H1 (cell line): ENCODE results near the gene TEX10. TPM values are rescaled to one million over a fixed set of nuclear protein-coding genes. Genes with fewer than 3 reads are reported as not detected.

ENCODE experiments used
- CTCF ChIA-PET: fragments of 300-600 bp; sonication (Branson Sonifier 250); formaldehyde crosslinking; loops from one replicate; lab custom pipeline; 2021; ENCODE audit not compliant: partially characterized antibody; lab: Charles Lee
- POLR2A ChIA-PET: fragments of 300-600 bp; sonication (Branson Sonifier 250); formaldehyde crosslinking; loops from one replicate; lab custom pipeline; 2021; ENCODE audit warnings: inconsistent platforms; ENCODE audit not compliant: partially characterized antibody; lab: Charles Lee
- DNase-seq, 2 experiments: peaks; one replicate each; pipeline versions ENCODE4 v3.0.0 to v3.0.0-alpha.2; 2010 to 2022; ENCODE audit warnings: low spot score in 2 of 2, low read depth in 1 of 2, mixed read lengths in 1 of 2
- FAIRE-seq: peaks from 2 replicates; lab custom pipeline; 2011; peaks lifted over from hg19 to GRCh38; lab: Jason Lieb, UNC
- H2AFZ ChIP-seq: 2 replicates; pipeline ENCODE4 v1.8.1; 2012; ENCODE audit warnings: low read length, inconsistent platforms
- H2AK5ac ChIP-seq: 2 replicates; pipeline ENCODE4 v1.6.1; 2013; ENCODE audit warnings: low read depth, low read length
- H2BK120ac ChIP-seq: replicated peaks from 2 replicates; pipeline ENCODE3; 2013; ENCODE audit warnings: low read depth, low read length, inconsistent platforms
- H2BK12ac ChIP-seq: 2 replicates; pipeline ENCODE4 v1.6.1; 2013; ENCODE audit warnings: low read depth, low read length
- H2BK15ac ChIP-seq: 2 replicates; pipeline ENCODE4 v1.6.1; 2013; ENCODE audit warnings: low read length
- H2BK20ac ChIP-seq: 2 replicates; pipeline ENCODE4 v1.6.1; 2013; ENCODE audit warnings: low read length
- H2BK5ac ChIP-seq: 2 replicates; pipeline ENCODE4 v1.6.1; 2013; ENCODE audit warnings: low read depth, low read length
- H3K14ac ChIP-seq: 2 replicates; pipeline ENCODE4 v1.6.1; 2013; ENCODE audit warnings: inconsistent platforms; ENCODE audit not compliant: insufficient read length
- H3K18ac ChIP-seq: 2 replicates; pipeline ENCODE4 v1.6.1; 2013; ENCODE audit warnings: low read length; ENCODE audit errors: extremely low read depth
- H3K23ac ChIP-seq: 2 replicates; pipeline ENCODE4 v1.6.1; 2013; ENCODE audit warnings: inconsistent platforms; ENCODE audit not compliant: insufficient read length
- H3K23me2 ChIP-seq: 2 replicates; pipeline ENCODE4 v1.6.1; 2013; ENCODE audit warnings: low read depth, low read length
- H3K27ac ChIP-seq: 2 replicates; pipeline ENCODE4 v1.6.1; 2011; ENCODE audit warnings: low read depth, low read length, inconsistent platforms
- H3K27me3 ChIP-seq, 4 experiments: replicated peaks in 1 of 4; 1 replicate in 1 of 4; 2 replicates in 3 of 4; pipeline versions ENCODE4 v1.6.1 to v1.8.1; 2011 to 2013; ENCODE audit warnings: low read length in 3 of 4, mild to moderate bottlenecking in 3 of 4, inconsistent platforms in 2 of 4, mixed read lengths in 2 of 4, moderate library complexity in 1 of 4; ENCODE audit not compliant: control insufficient read depth in 3 of 4, insufficient read depth in 3 of 4; ENCODE audit errors: extremely low read depth in 1 of 4
- H3K36me3 ChIP-seq, 4 experiments: 2 replicates each; pipeline versions ENCODE4 v1.6.1 to v1.8.1; 2011 to 2013; ENCODE audit warnings: mild to moderate bottlenecking in 4 of 4, low read length in 3 of 4, moderate library complexity in 2 of 4, control low read depth in 1 of 4, inconsistent platforms in 1 of 4; ENCODE audit not compliant: insufficient read depth in 4 of 4, control insufficient read depth in 2 of 4
- H3K4ac ChIP-seq: replicated peaks from 2 replicates; pipeline ENCODE3; 2013; ENCODE audit warnings: low read length, low read depth, mixed read lengths, inconsistent platforms; ENCODE audit not compliant: insufficient read length
- H3K4me1 ChIP-seq, 4 experiments: replicated peaks in 1 of 4; 1 replicate in 1 of 4; 2 replicates in 3 of 4; pipeline versions ENCODE4 v1.6.1 to v1.8.1; 2011 to 2013; ENCODE audit warnings: low read length in 3 of 4, inconsistent platforms in 2 of 4, mixed read lengths in 1 of 4; ENCODE audit not compliant: insufficient read depth in 4 of 4, control insufficient read depth in 3 of 4
- H3K4me2 ChIP-seq, 2 experiments: 2 replicates each; pipeline versions ENCODE4 v1.6.1 to v1.8.1; 2011 to 2013; ENCODE audit warnings: low read depth in 2 of 2, low read length in 2 of 2, control low read depth in 1 of 2, inconsistent platforms in 1 of 2, mild to moderate bottlenecking in 1 of 2; ENCODE audit not compliant: insufficient read depth in 1 of 2
- H3K4me3 ChIP-seq, 4 experiments: fragments of 200-600, 300-600 bp in 1 of 4; sonication (generic), shearing (Covaris generic), sonication (Bioruptor Twin) in 1 of 4; 2 replicates each; pipeline versions ENCODE4 v1.5.1 to v1.8.1; 2011 to 2016; ENCODE audit warnings: low read length in 4 of 4, low read depth in 3 of 4, control low read depth in 2 of 4, inconsistent platforms in 2 of 4, mild to moderate bottlenecking in 2 of 4, mixed read lengths in 1 of 4, moderate library complexity in 1 of 4; ENCODE audit not compliant: insufficient read depth in 2 of 4; ENCODE audit errors: extremely low read depth in 1 of 4
- H3K56ac ChIP-seq: replicated peaks from 2 replicates; pipeline ENCODE3; 2013; ENCODE audit warnings: low read depth, mild to moderate bottlenecking, mixed read lengths, low read length, inconsistent platforms; ENCODE audit not compliant: insufficient read length
- H3K79me1 ChIP-seq: 2 replicates; pipeline ENCODE4 v1.6.1; 2013; ENCODE audit warnings: low read depth, low read length, control low read depth
- H3K79me2 ChIP-seq, 2 experiments: 2 replicates each; pipeline versions ENCODE4 v1.6.1 to v1.8.1; 2012 to 2013; ENCODE audit warnings: low read length in 2 of 2, mild to moderate bottlenecking in 2 of 2, inconsistent platforms in 1 of 2; ENCODE audit not compliant: insufficient read depth in 2 of 2, control insufficient read depth in 1 of 2
- H3K9ac ChIP-seq, 4 experiments: replicated peaks in 1 of 4; 1 replicate in 1 of 4; 2 replicates in 3 of 4; pipeline versions ENCODE4 v1.6.1 to v1.8.1; 2011 to 2013; ENCODE audit warnings: low read depth in 3 of 4, low read length in 3 of 4, control low read depth in 2 of 4, mild to moderate bottlenecking in 2 of 4, moderate library complexity in 2 of 4, inconsistent platforms in 1 of 4; ENCODE audit errors: extremely low read depth in 1 of 4
- H3K9me3 ChIP-seq, 2 experiments: 2 replicates each; pipeline versions ENCODE4 v1.6.1 to v1.8.1; 2012 to 2013; ENCODE audit warnings: mild to moderate bottlenecking in 2 of 2, moderate library complexity in 2 of 2, control low read depth in 1 of 2, inconsistent platforms in 1 of 2, low read depth in 1 of 2, low read length in 1 of 2, mixed read lengths in 1 of 2; ENCODE audit not compliant: insufficient read depth in 2 of 2
- H4K20me1 ChIP-seq, 2 experiments: replicated peaks in 1 of 2; 2 replicates each; pipeline versions ENCODE3 to v1.8.1; 2011 to 2013; ENCODE audit warnings: inconsistent platforms in 2 of 2, low read length in 2 of 2, mild to moderate bottlenecking in 1 of 2; ENCODE audit not compliant: insufficient read depth in 2 of 2, control insufficient read depth in 1 of 2
- H4K5ac ChIP-seq: 2 replicates; pipeline ENCODE4 v1.6.1; 2013; ENCODE audit warnings: low read length, low read depth, mixed read lengths, inconsistent platforms; ENCODE audit not compliant: insufficient read length
- H4K8ac ChIP-seq: 2 replicates; pipeline ENCODE4 v1.8.0; 2013; ENCODE audit warnings: mild to moderate bottlenecking, moderate library complexity, low read length, inconsistent platforms; ENCODE audit not compliant: insufficient read depth; ENCODE audit errors: extremely low read depth
- H4K91ac ChIP-seq: replicated peaks from 2 replicates; pipeline ENCODE3; 2013; ENCODE audit warnings: low read length, mixed read lengths, inconsistent platforms; ENCODE audit not compliant: insufficient read length
- CHD2 ChIP-seq: IDR thresholded peaks from 2 replicates; pipeline ENCODE4 v1.6.1; 2012; ENCODE audit warnings: low read length, improper control_type of control experiment
- CREB1 ChIP-seq: IDR thresholded peaks from 2 replicates; pipeline ENCODE4 v1.6.1; 2012; ENCODE audit warnings: inconsistent platforms
- RAD21 ChIP-seq, 2 experiments: IDR thresholded peaks in 1 of 2; conservative IDR thresholded peaks in 1 of 2; 2 replicates each; pipeline ENCODE4 v1.6.1; 2011; ENCODE audit warnings: low read depth in 2 of 2, low read length in 2 of 2, improper control_type of control experiment in 1 of 2, inconsistent platforms in 1 of 2, mild to moderate bottlenecking in 1 of 2, moderate library complexity in 1 of 2
- WGBS, 2 experiments: shearing (Covaris generic) in 1 of 2; methylation state at CpG; one replicate each; pipeline versions ENCODE4 v1.1.6 to v1.1.7; 2013 to 2015; ENCODE audit warnings: low lambda C conversion rate in 2 of 2, mixed read lengths in 2 of 2, inconsistent platforms in 1 of 2, low coverage in 1 of 2, missing lambda C conversion rate in 1 of 2; ENCODE audit not compliant: insufficient replicate concordance in 2 of 2, insufficient coverage in 1 of 2, insufficient read length in 1 of 2; ENCODE audit errors: extremely low coverage in 1 of 2, missing lambda C conversion rate in 1 of 2; 5-methylcytosine and 5-hydroxymethylcytosine counted together
- polyA plus RNA-seq, 7 experiments: library from polyadenylated mRNA; depleted of rRNA in 3 of 7; stranded (reverse) in 5 of 7; unstranded in 2 of 7; fragments of >200 nt in 5 of 7; fragments of 200-250 nt in 2 of 7; gene quantifications; 1 replicate in 5 of 7; 2 replicates in 1 of 7; 4 replicates in 1 of 7; pipeline versions ENCODE4 v1.2.1 to v1.2.3, GENCODE V29; 2011 to 2013; ENCODE audit warnings: missing spikeins in 2 of 7, mixed read lengths in 2 of 7
- total RNA-seq: library from RNA; stranded (reverse); fragmentation: NEBNext Ultra II Directional; extraction: Animal tissue kit (Norgen Biotek cat#: 25700); gene quantifications from 2 replicates; pipeline ENCODE4 v1.2.1, GENCODE V29; 2021

The TEX10 gene
- total and polyA plus RNA-seq, 2 of the 8 experiments (the other 6 are each of a cell fraction or from before 2014, with no cell fraction given), result 46.9 to 81.0 TPM

DNA sequence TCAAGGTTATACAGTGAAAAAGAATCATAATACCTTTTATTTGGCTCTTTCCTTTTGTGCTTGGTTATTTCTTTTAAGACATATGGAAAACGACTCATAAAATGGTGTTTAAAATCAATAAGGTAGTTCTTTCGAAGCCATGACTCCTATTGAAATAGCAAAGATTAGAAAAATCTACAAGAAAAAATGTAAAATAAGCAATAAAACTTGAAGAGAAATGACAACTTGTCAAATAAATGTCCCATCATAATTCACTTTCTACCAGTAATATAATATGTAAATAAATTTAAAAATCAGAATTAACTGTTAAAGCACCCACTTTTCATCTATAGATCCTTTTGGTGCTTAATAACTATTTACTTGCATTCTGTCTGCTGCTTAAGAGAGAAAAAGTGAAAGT is 12.5 kb downstream of the TEX10 start:
- Histone ChIP-seq H3K9ac (no peak overlapping the region), H2BK5ac (no peak overlapping the region), H3K4me2 (no peak overlapping the region), H3K4me1 (peaks cover 2 to 4% (median 3%) of the 10 kb centered on the region in 4 experiments; a peak in 5 of 7 replicates), H3K14ac (no peak overlapping the region), H2BK12ac (no peak overlapping the region), H4K20me1 (peaks cover 1 to 9% of the 10 kb centered on the region in 2 experiments), H2AFZ (no peak overlapping the region), H2BK15ac (no peak overlapping the region), H3K23ac (no peak overlapping the region), H3K23me2 (no peaks in the 10 kb centered on the region), H3K79me2 (peaks cover 11 to 92% of the 10 kb centered on the region in 2 experiments), H4K91ac (no peak overlapping the region), H3K4ac (no peak overlapping the region), H4K8ac (no peak overlapping the region), H2BK20ac (no peak overlapping the region), H3K9me3 (no peaks in the 10 kb centered on the region), H3K27ac (no peak overlapping the region), H3K79me1 (peaks cover 8% of the 10 kb centered on the region), H3K27me3 (no peaks in the 10 kb centered on the region), H3K18ac (no peak overlapping the region), H4K5ac (no peak overlapping the region), H3K36me3 (peaks cover 0 to 33% (median 8%) of the 10 kb centered on the region in 4 experiments; a peak in 5 of 8 replicates), H3K56ac (no peak overlapping the region), H3K4me3 (no peak overlapping the region), H2BK120ac (no peak overlapping the region), H2AK5ac (no peak overlapping the region)
- ChIA-PET CTCF (interaction anchor here (1.7 kb wide), 1 partner anchor 17 kb away, joined by 5 read pairs; no protein-coding TSS in a partner anchor), POLR2A (interaction anchor here (1.3 to 10.4 kb wide), 2 partner anchors 9 to 12 kb away, joined by 3 to 88 read pairs; partner anchors contain the start of gene TEX10)
- FAIRE-seq, result no peak
- TF ChIP-seq RAD21 (IDR thresholded peaks at IDR 0.05 in 1 of 2, conservative IDR thresholded peaks at IDR 0.05 in 1 of 2; ENCODE audit: low read depth in 2 of 2, low read length in 2 of 2) (no peak), CREB1 (no peak), CHD2 (no peak)
- WGBS, 2 experiments, result 91% methylated on average over 2 of the region's 2 CpGs; no CpG with 5 or more reads in 1 of the 2 experiments
- no peak for DNase-seq
